CD4-positive, alpha-beta T cell treated with Interferon gamma for 1 hour (primary cell): ENCODE data around the gene MTREX.
"Not testable (repeated sequence)": the region's sequence is repeated elsewhere in the genome, so short reads cannot be mapped to it uniquely, and the experiment has no call there.

ENCODE experiments used
- DNase-seq: peaks from one replicate; pipeline ENCODE4 v3.0.0-alpha.2; 2020

Gene MTREX

GRCh38 chr5:55307383-55308253 lies at the start of gene MTREX, which contains the start of gene DHX29:
TSS of gene MTREX (plus strand) at chr5:55307989. CDS start at chr5:55308014, 25 bp downstream.
TSS of gene DHX29 (minus strand) at chr5:55307694. CDS start at chr5:55307573, 121 bp downstream.
- peak; percentile 86 for DNase-seq

GRCh38 chr5:55258339-55258738 lies 49.5 kb upstream of the MTREX start:
- DNase-seq = no peak

GRCh38 chr5:55276771-55277170 lies 31.0 kb upstream of the MTREX start:
- DNase-seq = no peak

- DNase-seq = no peak
Observed at GRCh38 chr5:55278778-55279177, 29.0 kb upstream of the MTREX start.

- no peak for DNase-seq
Observed at GRCh38 chr5:55286411-55286933, 21.3 kb upstream of the MTREX start.

- no peak for DNase-seq
Observed at GRCh38 chr5:55289808-55290207, 18.0 kb upstream of the MTREX start.

GRCh38 chr5:55290991-55291390 lies 16.8 kb upstream of the MTREX start:
- DNase-seq = no peak

GRCh38 chr5:55294935-55295334 lies 12.9 kb upstream of the MTREX start:
- DNase-seq = no peak

- DNase-seq = no peak
Observed at GRCh38 chr5:55300890-55301289, 6.9 kb upstream of the MTREX start.

- DNase-seq = no peak
Observed at GRCh38 chr5:55303238-55303690, 4.5 kb upstream of the MTREX start.

- no peak for DNase-seq
Observed at GRCh38 chr5:55304584-55304983, 3.2 kb upstream of the MTREX start.

- no peak for DNase-seq
Observed at GRCh38 chr5:55305345-55305744, 2.4 kb upstream of the MTREX start.

GRCh38 chr5:55306641-55307382 lies 977 bp upstream of the MTREX start:
- DNase-seq = no peak

- DNase-seq = no peak
Observed at GRCh38 chr5:55308254-55308836, 556 bp downstream of the MTREX start.

GRCh38 chr5:55313870-55314617 lies 6.3 kb downstream of the MTREX start:
- no peak for DNase-seq

- DNase-seq = no peak
Observed at GRCh38 chr5:55316289-55316688, 8.5 kb downstream of the MTREX start.

GRCh38 chr5:55316837-55317236 lies 9.0 kb downstream of the MTREX start:
- DNase-seq = no peak

- DNase-seq = not testable (repeated sequence)
Observed at GRCh38 chr5:55318237-55318636, 10.4 kb downstream of the MTREX start.

- DNase-seq = no peak
Observed at GRCh38 chr5:55319491-55319890, 11.7 kb downstream of the MTREX start.

- DNase-seq = no peak
Observed at GRCh38 chr5:55320571-55320970, 12.8 kb downstream of the MTREX start.

- DNase-seq = no peak
Observed at GRCh38 chr5:55324006-55324405, 16.2 kb downstream of the MTREX start.

GRCh38 chr5:55324815-55325418 lies 17.1 kb downstream of the MTREX start:
- DNase-seq = no peak
